Thyroid gland (tissue), 4 donors: ENCODE data around the gene AGBL1.

Experiments used
- CTCF ChIP-seq, 6 experiments: fragments of 200-600 bp in 3 of 6; fragments of 450-650 bp in 3 of 6; sonication (generic) in 3 of 6; IDR thresholded peaks; one replicate each; pipeline ENCODE4 v1.5.1; 2016 to 2019; ENCODE audit warnings: antibody characterized with exemption in 6 of 6, mild to moderate bottlenecking in 2 of 6, inconsistent platforms in 1 of 6, moderate library complexity in 1 of 6
- POLR2A ChIP-seq, 2 donors: fragments of 450-650 bp; IDR thresholded peaks; one replicate each; pipeline ENCODE4 v1.6.1; 2017; ENCODE audit warnings: antibody characterized with exemption in 2 of 2, mild to moderate bottlenecking in 2 of 2, moderate library complexity in 1 of 2

- no peak for TF ChIP-seq CTCF (IDR thresholded peaks at IDR 0.05)
- no peak for TF ChIP-seq POLR2A (IDR thresholded peaks at IDR 0.05)
Measured at GRCh38 chr15:86834115-86834863, 754.6 kb downstream of the AGBL1 start.
